Measurements from ENCODE around the gene ZNF281.
"Not testable (repeated sequence)": the region's sequence is repeated elsewhere in the genome, so short reads cannot be mapped to it uniquely, and the experiment has no call there.

Gene ZNF281, protein sequence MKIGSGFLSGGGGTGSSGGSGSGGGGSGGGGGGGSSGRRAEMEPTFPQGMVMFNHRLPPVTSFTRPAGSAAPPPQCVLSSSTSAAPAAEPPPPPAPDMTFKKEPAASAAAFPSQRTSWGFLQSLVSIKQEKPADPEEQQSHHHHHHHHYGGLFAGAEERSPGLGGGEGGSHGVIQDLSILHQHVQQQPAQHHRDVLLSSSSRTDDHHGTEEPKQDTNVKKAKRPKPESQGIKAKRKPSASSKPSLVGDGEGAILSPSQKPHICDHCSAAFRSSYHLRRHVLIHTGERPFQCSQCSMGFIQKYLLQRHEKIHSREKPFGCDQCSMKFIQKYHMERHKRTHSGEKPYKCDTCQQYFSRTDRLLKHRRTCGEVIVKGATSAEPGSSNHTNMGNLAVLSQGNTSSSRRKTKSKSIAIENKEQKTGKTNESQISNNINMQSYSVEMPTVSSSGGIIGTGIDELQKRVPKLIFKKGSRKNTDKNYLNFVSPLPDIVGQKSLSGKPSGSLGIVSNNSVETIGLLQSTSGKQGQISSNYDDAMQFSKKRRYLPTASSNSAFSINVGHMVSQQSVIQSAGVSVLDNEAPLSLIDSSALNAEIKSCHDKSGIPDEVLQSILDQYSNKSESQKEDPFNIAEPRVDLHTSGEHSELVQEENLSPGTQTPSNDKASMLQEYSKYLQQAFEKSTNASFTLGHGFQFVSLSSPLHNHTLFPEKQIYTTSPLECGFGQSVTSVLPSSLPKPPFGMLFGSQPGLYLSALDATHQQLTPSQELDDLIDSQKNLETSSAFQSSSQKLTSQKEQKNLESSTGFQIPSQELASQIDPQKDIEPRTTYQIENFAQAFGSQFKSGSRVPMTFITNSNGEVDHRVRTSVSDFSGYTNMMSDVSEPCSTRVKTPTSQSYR

DNA sequence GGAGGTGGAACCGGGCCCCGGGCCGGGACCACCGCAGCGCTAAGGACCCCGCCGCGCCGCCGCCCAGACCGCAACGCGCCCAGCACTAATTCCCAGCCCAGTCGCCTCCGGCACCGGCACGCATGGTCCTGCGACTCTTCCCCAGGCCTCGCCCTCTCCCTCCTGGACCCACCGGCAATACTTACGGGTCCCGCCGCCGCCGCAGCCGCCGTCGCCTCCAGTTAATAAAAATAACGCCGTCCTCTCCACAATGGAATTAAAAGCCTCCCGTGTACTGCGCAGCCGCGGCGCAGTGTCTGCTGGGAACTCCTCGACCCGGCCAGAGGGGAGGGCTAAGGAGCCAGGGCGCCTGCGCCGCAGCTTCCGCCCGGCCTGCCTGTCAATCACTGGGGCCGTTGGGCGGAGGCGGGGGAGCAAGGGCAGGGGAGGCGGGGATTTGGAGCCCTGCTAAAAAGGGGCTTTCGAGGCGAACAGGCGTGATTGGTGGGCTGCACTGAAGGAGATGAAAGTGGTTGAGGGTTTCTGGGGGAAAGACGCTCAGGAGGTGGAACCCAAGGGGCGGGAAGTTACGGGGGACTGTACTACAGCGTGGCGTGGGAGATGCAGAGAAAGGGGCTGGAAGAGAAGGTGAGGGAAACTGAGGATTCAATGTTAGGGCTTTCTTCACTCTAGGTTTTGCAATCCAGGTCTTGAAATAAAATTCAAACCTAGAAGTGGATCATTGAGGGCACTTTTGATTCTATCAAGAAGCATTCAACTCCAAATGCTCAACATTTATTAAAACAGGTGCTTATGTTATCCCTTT is at the start of gene ZNF281:
Gene ZNF281, minus strand, starts transcription at position 276 of the 805 bp plus-strand sequence. CDS start 331 bp downstream, outside the sequence.
- DNase-seq (ENCODE audit: low read depth in 2 of 2, low spot score in 1 of 2), result peak; percentile 87 to 91

GRCh38 chr1:200458780-200459179 is 48.9 kb upstream of the ZNF281 start:
- DNase-seq (ENCODE audit: low read depth in 2 of 2, low spot score in 1 of 2), result no peak

DNA sequence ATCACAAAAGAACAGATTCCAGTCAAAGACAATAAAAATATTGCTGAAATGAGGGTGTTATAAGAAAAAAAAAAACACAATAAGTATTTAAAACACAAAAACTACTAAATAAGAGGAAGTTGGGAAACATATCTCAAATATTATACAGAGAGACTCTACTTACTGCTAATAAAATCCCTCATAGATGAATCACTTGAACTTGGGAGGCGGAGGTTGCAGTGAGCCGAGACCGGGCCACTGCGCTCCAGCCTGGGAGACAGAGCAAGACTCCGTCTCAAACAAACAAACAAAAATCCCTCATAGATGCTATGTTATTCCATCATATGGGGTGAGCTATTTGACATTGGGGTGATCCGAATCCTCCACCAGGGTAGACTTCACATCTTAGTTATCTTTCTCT is 48.0 kb upstream of the ZNF281 start:
- no peak for DNase-seq (ENCODE audit: low read depth in 2 of 2, low spot score in 1 of 2)

DNA sequence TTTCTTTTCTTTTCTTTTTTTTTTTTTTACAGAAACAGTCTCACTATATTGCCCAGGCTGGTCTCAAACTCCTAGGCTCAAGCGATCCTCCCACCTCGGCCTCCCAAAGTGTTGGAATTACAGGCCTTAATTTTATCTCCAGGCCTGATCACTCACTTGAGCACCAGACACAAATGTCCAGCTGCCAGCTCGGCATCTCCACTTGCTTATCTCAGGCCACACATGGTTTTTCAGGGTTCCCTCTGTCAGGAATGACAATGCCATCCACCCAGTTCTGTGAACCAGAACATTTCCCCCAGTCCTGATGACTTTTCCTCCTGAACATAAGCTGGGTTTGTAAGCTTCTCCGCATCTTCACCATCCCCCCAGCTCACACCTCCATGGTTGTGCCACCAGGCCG is 44.6 kb upstream of the ZNF281 start:
- no peak for DNase-seq (ENCODE audit: low read depth in 2 of 2, low spot score in 1 of 2)

- no peak for DNase-seq (ENCODE audit: low read depth in 2 of 2, low spot score in 1 of 2)
Measured at GRCh38 chr1:200453553-200453905, 43.7 kb upstream of the ZNF281 start.

- no peak for DNase-seq (ENCODE audit: low read depth in 2 of 2, low spot score in 1 of 2)
Measured at GRCh38 chr1:200452850-200453552, 43.2 kb upstream of the ZNF281 start.

- no peak for DNase-seq (ENCODE audit: low read depth in 2 of 2, low spot score in 1 of 2)
Measured at GRCh38 chr1:200448034-200448762, 38.4 kb upstream of the ZNF281 start.

DNA sequence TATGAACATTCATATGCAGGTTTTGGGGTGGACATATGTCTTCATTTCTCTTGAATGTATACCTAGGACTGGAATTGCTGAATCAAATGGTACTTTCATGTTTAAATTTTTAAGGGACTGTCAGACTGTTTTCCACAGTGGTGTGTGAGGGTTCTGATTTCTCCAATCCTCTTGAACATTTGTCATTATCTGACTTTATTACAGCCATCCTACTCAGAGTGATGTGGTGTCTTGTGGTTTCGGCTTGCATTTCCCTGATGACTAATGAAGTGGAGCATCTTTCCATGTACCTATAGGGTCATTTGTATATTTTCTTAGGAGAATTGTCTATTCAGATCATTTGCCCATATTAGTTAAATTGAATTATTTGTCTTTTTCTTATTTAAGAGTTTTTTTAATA is 35.4 kb upstream of the ZNF281 start:
- no peak for DNase-seq (ENCODE audit: low read depth in 2 of 2, low spot score in 1 of 2)

DNA sequence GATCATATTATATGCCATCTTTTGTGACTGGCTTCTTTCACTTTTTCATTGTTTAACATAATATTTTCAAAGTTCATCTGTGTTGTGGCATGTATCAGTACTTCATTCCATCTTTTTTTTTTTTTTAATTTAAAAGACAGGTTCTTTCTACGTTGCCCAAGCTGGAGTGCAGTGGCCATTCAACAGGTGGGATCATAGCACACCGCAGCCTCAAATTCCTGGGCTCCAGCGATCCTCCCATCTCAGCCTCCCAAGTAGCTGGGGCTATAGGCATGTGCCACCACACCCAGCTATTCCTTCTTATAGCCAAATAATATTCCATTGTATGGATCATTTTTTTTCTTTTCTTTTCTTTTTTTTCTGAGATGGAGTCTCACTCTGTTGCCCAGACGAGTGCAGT is 34.6 kb upstream of the ZNF281 start:
- DNase-seq (ENCODE audit: low read depth in 2 of 2, low spot score in 1 of 2), result no peak

DNA sequence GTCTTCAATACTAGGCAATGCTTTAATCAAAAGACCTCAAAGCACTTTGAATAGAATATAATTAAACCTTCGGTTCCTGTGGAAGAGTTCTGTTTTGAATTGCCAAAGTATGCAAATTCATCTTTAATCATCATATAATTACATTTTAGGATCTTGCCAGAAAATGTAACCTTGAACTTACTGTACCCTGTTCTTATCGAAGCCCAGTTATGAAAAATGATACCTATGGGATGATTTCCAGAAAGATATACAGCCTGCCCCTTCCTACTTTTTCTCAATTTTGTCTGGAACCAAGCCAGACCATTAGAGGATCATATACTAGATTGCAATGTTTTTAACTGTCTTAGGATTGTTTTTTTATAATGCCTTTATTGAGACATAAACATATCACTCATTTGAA is 34.0 kb upstream of the ZNF281 start:
- no peak for DNase-seq (ENCODE audit: low read depth in 2 of 2, low spot score in 1 of 2)

- no peak for DNase-seq (ENCODE audit: low read depth in 2 of 2, low spot score in 1 of 2)
Measured at GRCh38 chr1:200442537-200443156, 32.8 kb upstream of the ZNF281 start.

DNA sequence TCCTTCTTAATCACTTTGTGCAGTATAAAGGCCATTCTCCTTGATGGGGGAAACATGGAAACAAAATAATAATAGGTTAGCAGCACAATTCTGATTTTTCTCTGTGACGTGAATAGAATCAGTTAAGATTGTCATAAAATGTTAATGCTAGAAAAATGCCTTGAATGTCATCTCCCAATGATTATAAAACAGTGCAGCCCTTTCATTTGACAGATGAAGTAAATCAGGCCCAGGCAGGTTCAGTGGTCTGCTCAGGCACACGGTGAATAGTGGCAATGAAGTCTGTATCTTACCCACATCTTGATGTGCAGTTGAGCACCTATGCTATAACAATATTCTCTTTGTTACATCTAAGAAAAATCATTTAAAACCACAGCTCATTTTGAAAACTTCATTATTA is 32.2 kb upstream of the ZNF281 start:
- DNase-seq (ENCODE audit: low read depth in 2 of 2, low spot score in 1 of 2), result no peak

DNA sequence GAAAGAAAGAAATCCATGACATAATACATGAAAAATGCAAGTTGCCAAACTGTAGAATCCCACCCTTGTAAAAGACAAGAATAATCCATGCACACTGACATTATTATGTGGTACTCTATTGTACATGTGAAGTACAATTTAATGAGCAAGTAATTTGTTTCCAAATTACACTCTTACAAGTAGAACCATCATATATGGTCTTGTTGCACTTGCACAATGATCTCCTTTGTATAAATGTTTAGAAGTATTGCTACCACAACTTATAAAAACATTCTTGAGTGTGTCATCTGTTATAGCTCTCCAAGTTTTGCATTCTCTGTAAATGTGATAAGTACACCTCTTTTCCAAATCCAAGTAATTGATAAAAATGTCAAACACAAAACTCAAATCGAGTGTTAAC is 29.1 kb upstream of the ZNF281 start:
- DNase-seq (ENCODE audit: low read depth in 2 of 2, low spot score in 1 of 2), result no peak

- not testable (repeated sequence) for DNase-seq (ENCODE audit: low read depth in 2 of 2, low spot score in 1 of 2)
Measured at GRCh38 chr1:200438413-200438812, 28.6 kb upstream of the ZNF281 start.

- no peak for DNase-seq (ENCODE audit: low read depth in 2 of 2, low spot score in 1 of 2)
Measured at GRCh38 chr1:200437556-200438203, 27.8 kb upstream of the ZNF281 start.

DNA sequence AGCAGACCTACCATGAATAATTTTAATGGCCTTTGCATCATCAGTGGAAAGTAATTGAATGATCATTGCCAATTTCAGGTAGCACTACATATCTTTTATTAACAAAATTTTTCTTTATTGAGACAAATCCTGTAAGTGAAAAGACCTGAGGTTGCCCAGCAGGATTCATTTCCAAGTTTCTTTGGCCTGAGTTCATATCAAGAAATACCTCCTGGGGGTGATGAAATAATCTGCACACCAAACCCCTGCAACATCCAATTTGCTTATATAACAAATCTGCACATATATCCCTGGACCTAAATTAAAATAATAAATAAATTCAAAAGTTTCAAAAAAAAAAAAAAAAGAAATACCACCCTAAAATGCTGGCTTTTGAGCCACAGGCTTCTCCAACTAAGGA is 27.3 kb upstream of the ZNF281 start:
- no peak for DNase-seq (ENCODE audit: low read depth in 2 of 2, low spot score in 1 of 2)

GRCh38 chr1:200436436-200436835 is 26.6 kb upstream of the ZNF281 start:
- no peak for DNase-seq (ENCODE audit: low read depth in 2 of 2, low spot score in 1 of 2)

DNA sequence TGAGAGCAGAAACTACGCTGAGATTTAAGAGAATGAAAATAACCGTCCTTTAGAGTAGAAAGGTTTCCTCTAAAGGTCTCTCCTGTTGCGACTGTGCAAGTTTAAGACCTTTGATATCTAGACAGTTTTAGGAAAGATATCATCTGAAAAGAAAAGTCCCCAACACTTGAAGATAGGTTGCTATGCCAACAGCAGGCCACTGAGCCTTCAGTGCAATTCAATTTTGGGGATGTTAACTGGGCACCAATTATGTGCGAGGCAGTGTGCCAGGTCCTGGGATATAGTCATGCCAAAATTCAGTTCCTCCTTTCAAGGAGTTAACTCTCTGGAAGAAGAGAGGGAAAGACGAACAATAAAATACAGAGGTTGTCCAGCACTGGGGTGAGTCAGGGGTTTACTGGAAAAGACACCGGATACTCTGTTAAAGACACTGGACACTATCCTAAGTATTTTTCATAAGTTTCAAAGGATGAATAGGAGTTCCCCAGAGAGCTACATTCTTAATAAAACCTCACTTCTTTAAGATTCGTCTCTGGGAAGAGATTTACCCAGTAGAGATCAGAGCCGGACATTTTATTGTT is 25.5 kb upstream of the ZNF281 start:
- no peak for DNase-seq (ENCODE audit: low read depth in 2 of 2, low spot score in 1 of 2)

GRCh38 chr1:200433586-200433985 is 23.8 kb upstream of the ZNF281 start:
- DNase-seq (ENCODE audit: low read depth in 2 of 2, low spot score in 1 of 2), result no peak

Data from stimulated activated CD8-positive, alpha-beta memory T cell treated with anti-CD3 and anti-CD28 coated beads, Interleukin-4, amount 100 ng/mL, for 4 hours (primary cell).